GM18907 (cell line): ENCODE measurements around the gene ZFX.
"Not testable (repeated sequence)": the region's sequence is repeated elsewhere in the genome, so short reads cannot be mapped to it uniquely, and the experiment has no call there.

Experiments
- ATAC-seq: cut with Tn5 transposase; IDR thresholded peaks from one replicate; pipeline ENCODE4 v1.9.1; 2021; ENCODE audit warnings: mild to moderate bottlenecking, moderate library complexity; ENCODE audit not compliant: unreplicated experiment

Gene ZFX

DNA sequence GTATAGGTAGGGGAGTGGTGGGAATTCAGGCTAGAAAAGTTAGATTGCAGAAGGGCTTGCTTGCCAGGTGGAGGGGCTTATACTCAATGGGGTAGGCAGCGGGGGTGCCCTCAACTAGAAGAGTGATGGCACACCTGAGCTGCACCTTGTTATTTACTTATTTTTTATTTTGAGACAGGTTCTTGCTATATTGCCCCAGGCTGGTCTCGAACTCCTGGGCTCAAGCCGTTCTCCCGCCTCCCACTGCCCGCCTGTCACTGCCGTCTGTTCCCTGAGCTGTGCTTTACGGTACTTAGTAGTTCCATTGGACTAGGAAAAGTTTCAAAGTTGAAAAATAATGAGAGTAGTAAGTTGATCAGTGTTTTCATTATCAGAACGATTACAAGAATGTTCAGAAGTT is 2.0 kb downstream of the ZFX start:
- ATAC-seq: no peak

DNA sequence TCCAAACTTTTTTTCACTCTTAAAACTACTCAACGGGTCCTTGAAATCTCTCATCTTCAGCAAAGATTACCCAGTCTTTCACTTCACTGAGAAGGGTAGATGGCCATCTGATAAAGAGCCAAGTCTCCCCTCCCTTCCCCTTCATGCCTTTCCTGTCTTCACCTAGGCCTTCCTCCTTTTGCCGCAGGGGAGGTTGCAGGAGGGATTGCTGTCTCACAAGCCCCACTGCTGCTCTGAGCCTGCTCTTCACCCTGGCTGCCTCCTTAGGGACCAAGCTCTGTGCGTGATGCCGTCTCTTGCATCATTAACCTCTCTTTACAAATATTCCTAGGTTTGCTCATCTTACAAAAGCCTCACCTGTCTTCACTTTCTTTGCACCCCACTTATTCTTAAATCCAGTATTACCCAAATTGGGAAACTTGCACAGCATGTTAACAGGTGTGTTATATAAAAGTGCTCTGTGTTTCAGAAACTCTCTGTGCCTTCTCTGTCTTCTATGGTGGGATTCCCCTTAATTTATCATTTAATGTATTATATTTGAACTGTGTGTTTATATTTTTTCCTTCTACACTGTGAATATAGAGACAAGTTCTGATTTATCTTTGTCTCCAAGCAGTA is 3.8 kb downstream of the ZFX start:
- ATAC-seq: no peak

DNA sequence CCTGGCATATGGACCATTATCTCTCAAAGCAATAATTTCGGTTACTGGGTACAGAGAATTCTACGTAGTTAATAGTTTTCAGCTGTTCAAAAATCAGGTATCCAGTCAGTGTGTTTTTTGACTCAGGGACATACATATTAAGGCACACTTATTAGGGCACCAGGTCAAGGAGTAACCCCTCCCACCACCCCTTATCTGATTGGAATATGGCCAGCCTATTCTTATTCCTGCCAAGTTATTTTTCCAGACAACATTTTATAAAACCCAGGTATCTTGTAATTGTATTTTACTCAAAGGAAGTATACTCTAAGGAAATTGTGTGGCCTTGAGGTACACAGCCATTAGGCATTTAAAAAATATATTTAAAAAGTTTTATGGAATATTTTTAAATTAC is 4.3 kb downstream of the ZFX start:
- no peak for ATAC-seq

DNA sequence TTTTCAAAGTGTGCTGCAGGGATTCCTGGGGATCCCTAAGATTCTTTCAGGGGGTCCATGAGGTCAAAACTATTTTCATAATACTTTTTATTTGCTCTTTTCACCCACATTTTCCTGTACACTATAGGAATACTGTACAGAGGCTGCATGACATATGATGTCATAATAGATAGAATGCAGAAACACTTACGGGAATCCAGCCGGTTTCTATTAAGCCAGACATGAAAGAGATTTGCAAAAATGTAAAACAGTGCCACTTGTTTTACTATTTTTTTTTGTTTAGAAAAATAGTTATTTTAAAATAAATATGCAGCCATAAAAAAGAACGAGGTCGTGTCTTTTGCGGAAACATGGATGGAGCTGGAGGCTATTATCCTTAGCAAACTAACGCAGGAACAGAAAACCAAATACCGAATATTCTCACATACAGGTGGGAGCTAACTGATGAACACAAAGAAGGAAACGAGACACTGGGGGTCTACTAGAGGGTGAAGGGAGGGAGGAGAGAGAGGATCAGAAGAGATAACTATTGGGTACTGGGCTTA is 5.0 kb downstream of the ZFX start:
- ATAC-seq: no peak

DNA sequence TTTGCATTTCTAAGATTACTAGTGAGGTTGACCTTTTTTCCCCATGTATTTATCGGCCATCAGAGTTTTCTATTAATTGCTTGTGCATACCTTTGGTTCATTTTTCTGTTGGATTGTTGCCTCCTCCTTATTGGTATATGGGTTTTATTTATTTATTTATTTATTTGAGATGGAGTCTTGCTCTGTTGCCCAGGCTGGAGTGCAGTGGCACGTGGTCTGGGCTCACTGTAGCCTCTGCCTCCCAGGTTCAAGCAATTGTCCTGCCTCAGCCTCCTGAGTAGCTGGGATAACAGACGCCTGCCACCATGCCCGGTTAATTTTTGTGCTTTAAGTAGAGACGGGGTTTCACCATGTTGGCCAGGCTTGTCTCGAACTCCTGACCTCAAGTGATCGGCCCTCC is 6.2 kb downstream of the ZFX start:
- not testable (repeated sequence) for ATAC-seq

DNA sequence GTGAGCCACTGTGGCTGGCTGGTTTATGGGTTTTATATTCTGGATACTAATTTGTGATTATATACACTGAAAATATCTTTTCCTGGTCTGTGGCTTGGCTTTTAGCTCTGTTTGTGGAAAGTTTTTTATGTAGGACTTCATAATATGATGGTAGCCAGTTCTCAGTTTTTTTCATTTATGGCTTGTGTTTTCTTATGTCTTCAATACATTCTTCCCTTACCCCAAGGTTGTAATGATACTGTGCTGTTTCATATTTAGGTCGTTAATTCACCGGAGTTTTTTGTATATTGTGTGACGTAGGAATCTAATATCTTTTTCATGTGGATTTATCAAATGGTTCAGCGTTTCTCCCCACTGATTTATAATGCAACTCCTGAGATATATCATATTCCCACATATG is 6.6 kb downstream of the ZFX start:
- ATAC-seq: no peak

DNA sequence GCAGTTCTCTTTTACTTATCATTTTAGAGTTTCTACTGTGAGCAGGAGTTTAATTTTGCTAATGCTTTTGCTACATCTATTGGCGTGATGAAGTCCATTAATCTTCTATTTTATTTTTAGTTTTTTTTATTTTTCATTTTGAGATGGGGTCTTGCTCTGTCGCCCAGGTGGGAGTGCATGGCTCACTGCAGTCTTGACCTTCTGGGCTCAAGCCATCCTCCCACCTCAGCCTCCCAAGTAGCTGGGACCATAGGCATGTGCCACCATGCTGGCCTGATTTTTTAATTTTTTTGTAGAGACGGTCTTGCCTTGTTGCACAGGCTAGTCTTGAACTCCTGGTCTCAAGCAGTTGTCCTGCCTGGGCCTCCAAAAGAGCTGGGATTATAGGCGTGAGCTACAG is 9.4 kb downstream of the ZFX start:
- ATAC-seq: no peak

DNA sequence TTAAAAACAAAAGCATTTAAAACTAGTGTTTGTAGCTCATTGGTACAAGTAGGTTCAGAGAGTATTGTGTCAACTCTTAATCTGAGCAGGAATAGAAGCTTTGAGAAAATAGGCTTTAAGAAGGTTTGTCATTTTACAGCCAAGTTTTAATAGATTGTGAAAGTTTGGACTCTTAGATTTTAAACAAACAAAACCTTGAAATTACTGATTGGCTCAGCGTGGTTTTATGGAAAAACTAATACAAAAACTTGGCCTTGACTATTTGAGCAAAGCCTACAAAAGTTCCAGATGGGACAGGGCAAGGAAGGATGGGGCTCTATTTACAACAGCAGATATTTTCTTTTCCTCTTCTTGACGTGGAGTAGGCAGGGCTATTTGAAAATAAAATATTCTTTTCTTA is 16.5 kb downstream of the ZFX start:
- no peak for ATAC-seq

DNA sequence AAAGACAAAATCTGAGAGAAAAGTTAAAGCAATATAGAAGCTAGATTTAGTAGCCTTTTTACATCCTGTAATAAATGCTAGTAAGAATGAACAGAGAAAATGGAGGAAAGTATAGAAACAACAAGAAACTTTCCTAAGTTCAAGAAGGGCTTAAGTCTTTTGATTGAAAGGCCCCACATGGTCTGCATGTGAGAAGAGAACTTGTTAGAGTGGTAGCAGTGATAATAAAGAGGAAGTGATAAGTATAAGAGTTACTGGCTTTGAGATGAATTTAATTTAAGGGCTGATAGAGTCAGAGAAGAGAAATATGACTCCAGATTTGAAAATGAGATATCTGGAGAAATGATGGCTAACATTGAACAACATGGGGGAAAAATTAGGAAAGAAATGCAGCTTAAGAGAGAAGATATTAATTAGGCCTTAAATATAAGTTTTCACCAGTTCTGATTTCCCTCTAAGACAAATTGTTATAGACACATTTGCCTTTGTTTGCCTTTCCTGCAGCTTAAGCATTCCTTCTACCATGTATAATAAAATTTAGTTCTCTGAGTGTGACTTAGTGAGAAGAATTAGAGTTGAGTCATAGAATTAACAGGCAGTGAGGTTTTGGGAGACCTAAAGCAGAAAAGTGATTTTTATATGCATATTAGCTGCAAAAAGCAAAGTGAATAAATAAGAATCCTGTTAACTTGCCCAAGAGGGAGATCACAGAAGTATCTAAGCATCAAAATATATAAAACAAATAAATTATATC is 18.4 kb downstream of the ZFX start:
- ATAC-seq: no peak

DNA sequence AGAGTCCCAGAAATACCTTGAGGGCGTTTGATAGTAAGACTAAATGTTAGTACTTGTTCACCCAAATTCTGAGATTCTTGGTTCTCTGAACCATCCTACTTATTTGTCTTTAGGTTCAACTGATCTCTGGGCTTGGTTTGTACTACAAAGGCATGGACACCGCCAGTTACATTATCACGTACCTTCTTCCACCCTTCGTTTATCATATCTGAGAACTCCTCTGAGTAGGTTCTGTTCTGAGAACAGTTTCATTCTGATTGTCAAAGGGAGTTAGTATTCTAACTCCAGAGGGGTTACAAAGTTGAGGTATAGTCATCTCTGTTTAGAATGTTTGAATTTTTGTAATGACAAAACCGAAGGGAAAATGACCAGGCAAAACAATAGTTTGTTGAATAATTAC is 19.3 kb downstream of the ZFX start:
- peak; percentile 78 for ATAC-seq

DNA sequence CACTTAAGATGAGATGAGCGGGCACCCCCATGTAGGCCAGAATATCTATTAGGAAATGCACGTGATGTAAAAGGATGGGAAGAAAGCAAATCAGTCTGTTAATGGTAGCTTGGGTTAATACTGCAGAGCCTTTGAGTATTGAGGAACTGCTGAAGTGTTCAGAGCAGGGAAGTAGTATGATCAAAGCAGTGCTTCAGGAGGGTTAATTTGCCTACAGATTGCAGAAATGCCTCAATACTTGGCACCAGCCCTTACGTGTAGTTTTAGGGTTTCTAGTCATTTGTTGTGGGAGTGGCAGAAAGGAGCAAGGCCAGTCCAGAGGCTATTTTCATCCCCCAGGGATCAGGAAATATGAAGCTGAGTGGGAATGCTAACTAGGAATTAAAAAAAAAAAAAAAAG is 19.7 kb downstream of the ZFX start:
- peak; percentile 84 for ATAC-seq

DNA sequence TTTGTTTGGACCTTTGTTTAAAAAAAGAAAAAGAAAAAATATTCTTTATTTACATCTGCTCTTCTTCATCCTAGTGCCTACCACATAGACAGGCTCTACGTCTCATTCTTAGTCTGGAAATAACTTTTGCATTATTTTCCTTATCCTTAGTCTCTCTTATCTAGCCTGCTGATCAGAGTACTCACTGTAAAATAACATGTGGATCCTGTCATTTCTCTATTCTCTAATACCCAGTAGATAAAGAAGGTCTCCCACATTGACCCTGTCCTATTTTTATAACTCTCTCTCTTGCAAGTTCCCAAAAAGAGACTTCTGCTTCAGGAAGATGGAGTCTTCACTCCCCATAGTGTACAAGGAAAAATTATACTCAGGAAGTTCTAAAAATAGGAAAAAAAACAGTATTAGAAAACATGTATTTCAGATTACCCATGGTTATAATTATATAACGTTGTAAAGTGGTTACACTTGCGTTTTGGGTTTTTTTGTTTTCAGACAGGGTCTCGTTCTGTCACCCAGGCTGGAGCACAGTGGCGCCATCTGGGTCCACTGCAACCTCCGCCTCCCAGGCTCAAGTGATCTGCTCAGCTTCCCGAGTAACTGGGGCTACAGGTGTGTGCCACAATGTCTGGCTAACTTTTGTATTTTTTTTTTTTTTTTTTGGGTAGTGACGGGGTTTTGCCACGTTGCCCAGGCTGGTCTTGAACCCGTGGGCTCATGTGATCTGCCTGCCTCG is 23.8 kb downstream of the ZFX start:
- ATAC-seq: no peak

DNA sequence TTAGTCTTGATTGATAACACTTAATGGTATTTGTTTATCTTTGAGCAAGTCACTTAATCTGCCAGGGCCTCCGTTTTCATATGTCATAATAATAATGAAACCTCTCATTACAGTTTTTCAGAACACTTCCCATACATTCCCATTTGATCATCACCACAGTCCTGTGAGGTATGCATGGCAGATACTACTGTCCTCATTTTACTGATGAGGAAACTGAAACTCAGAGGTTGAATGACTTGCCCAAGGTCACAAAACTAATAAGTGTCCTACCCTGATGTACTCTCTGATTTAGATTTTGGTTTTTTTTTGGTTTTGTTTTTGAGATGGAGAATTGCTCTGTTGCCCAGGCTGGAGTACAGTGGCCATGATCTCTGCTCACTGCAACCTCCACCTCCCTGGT is 25.7 kb downstream of the ZFX start:
- ATAC-seq: no peak

DNA sequence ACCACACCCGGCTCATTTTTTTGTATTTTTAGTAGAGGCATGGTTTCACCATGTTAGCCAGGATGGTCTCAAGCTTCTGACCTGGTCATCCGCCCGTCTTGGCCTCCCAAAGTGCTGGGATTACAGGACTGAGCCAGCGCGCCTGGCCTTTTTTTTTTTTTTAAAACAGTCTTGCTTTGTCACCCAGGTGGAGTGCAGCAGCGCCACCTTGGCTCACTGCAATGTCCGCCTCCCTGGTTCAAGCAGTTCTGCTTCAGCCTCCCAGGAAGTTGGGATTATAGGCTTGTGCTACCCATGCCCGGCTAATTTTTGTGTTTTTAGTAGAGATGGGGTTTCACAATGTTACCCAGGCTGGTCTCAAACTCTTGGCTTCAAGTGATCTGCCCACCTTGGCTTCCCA is 28.9 kb downstream of the ZFX start:
- no peak for ATAC-seq

DNA sequence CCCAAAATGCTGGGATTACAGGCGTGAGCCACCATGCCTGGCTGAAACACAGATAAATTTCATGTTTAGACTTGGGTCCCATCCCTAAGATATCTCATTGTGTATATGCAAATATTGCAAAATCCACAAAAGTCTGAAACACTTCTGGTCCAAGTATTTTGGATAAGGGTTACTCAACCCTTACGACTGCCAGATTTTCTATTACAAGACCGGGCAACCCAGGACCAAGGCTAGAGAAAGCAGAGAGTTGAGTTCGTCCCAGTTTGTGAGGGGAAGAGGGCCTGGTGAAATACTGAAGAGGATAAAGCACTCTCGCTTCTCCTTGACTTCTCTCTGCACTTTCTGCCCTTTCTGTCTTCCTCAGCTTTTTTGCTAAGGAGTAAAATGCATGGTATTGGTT is 34.5 kb downstream of the ZFX start:
- ATAC-seq: no peak

DNA sequence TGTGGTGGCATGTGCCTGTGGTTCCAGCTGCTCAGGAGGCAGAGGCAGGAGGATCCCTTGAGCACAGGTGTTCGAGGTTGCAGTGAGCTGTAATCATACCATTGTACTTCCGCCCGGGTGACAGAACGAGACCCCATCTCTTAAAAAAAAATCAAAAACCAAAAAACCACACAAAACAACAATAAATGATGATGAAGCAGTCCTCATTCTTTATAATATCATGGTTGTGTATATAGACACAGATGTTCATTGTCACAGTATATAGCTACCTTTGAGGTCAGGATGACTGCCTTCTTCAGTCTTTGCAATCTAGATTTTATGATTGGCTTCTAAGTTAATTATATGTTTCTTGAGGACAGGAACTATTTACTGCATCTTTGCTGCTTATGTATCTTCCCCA is 37.0 kb downstream of the ZFX start:
- ATAC-seq: no peak

DNA sequence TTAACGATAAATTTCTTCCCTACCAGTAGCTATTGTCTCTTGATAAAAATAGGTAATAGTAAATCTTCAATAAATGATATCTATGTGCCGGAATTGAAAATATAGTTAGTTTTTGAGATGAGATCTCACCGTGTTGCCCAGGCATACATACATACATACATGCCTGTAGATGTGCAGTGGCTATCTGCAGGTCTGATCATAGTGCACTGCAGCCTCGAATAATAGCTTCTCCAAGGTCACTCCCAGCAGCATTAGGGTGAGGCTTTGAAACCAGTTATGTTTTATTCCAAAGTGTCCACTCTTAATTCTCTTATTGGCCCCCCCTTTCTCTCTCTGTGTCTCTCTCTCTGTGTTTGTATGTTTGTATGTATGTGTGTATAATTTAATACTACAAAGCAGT is 37.5 kb downstream of the ZFX start:
- ATAC-seq: no peak

DNA sequence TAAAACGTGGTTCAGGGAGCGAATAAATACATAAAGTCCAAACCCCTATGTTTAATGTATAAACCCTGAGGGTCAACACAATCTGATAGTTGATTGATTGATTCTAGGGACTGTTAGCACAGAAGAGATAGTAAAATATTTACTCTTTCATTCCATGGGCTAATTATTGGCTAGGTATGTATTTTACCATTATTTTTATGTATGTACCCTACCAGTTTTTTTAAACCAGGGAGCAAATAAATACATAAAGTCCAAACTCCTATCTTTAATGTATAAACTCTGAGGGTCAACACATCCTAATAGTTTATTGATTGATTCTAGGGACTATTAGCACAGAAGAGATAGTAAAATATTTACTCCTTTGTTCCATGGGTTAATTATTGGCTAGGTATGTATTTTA is 40.0 kb downstream of the ZFX start:
- no peak for ATAC-seq

DNA sequence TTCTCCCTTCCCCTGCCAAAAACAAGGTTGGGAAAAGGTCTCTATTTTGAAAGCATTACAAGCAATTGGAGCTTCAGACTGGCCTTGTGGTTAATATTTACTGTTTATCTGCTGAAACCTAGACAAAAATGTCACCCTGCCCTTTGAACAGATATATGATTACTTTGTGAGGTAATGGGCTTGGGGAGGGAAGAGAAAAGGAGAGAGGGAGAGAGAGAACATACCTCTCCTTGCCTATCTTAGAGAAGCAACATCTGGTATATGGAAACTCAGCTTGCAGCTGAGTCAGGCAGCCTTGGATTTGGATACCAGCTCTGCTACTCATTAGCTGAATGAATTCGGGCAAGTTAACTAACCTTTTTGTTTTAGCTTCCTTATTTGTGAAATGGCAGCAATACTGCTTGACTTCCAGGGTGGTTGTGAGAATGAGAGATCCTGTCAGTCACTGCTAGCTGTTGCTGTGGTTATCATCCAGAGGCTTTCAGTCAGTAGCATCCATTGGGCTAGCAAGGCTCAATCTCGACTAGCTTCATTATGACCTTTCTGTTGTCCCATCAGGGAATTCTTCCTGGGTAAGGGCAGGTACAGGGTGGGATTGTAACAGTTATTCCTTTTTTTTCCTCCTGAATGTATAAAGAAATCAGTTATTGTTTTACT is 41.1 kb downstream of the ZFX start:
- ATAC-seq: no peak

DNA sequence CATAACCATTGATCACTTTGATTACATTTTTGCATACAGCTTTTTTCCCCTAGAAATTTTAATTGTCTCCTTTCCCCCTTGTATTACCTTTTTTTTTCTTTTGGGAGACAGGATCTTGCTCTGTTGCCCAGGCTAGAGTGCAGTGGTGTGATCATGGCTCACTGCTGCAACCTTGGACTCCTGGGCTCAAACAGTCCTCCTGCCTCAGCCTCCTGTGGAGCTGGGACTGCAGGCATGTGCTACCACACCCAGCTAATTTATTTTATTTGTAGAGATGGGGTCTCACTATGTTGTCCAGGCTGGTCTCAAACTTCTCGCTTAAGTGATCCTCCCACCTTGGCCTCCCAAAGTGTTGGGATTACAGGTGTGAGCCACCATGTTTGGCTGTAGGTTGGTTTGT is 47.0 kb downstream of the ZFX start:
- no peak for ATAC-seq

DNA sequence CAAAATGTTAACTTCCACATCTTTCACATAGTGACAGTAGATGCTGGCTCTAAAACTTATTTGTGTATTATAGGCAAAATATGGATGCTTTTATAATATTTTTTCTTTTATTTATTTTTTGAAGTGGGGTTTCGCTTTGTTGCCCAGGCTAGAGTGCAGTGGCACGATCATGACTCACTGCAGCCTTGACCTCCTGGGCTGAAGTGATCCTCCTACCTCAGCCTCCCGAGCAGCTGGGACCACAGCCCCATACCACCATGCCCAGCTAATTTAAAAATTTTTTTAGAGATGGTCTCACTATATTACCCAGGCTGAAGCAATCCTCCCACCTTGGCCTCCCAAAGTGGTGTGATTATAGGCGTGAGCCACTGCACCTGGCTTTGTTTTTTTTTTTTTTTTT is 48.6 kb downstream of the ZFX start:
- ATAC-seq: no peak

DNA sequence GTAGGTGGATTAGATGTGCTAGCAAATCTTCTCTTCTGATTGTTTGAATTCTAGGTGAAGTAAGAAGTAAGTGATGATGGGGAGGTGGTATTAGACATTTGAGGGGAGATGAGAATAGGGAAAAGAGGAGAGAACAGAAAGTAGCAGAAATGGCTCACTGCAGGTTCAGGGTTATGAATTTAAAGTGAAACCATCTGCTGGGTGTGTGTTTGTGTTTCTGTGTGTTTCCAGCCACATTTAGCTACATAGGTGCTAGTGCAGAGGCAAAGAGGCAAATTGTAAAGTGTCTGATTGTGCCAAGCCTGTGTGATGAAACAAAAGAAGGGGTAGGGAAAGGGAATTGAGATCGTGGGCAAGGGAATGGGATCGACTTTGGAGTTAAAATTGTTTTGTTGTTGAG is 50.6 kb downstream of the ZFX start:
- no peak for ATAC-seq
